Sigmoid colon (tissue), 7 donors: ENCODE data around the gene C16orf90. TPM values are rescaled to one million over a fixed set of nuclear protein-coding genes. Genes with fewer than 3 reads are reported as not detected.

Source experiments
- DNase-seq: peaks from one replicate; pipeline ENCODE4 v3.0.0-alpha.2; 2019
- H3K27ac ChIP-seq, 4 donors: fragments of 200-600 bp; sonication (generic); one replicate each; pipeline ENCODE4 v1.5.1; 2016 to 2019; ENCODE audit warnings: mild to moderate bottlenecking in 1 of 4
- H3K27me3 ChIP-seq, 3 donors: fragments of 200-600 bp; sonication (generic); one replicate each; pipeline ENCODE4 v1.5.1; 2019; ENCODE audit warnings: mild to moderate bottlenecking in 1 of 3
- H3K36me3 ChIP-seq, 4 donors: fragments of 200-600 bp; sonication (generic); one replicate each; pipeline ENCODE4 v1.5.1; 2016 to 2019
- H3K4me1 ChIP-seq, 4 donors: fragments of 200-600 bp; sonication (generic); one replicate each; pipeline ENCODE4 v1.5.1; 2017 to 2019
- H3K4me3 ChIP-seq, 4 donors: fragments of 200-600 bp; sonication (generic); one replicate each; pipeline ENCODE4 v1.5.1; 2017 to 2019; ENCODE audit warnings: mild to moderate bottlenecking in 2 of 4, moderate library complexity in 1 of 4
- H3K9me3 ChIP-seq, 4 donors: fragments of 200-600 bp in 3 of 4; sonication (generic) in 3 of 4; one replicate each; pipeline versions ENCODE4 v1.5.1 to v1.6.1; 2013 to 2019
- CTCF ChIP-seq, 4 experiments: fragments of 450-650 bp in 3 of 4; fragments of 200-600 bp in 1 of 4; IDR thresholded peaks; one replicate each; pipeline ENCODE4 v1.5.1; 2016 to 2019; ENCODE audit warnings: antibody characterized with exemption in 4 of 4, mild to moderate bottlenecking in 3 of 4, moderate library complexity in 2 of 4
- EP300 ChIP-seq, 4 donors: sonication (generic); formaldehyde crosslinking; IDR thresholded peaks; one replicate each; pipeline ENCODE4 v1.6.1; 2017; ENCODE audit warnings: antibody characterized with exemption in 4 of 4
- POLR2A ChIP-seq, 2 donors: fragments of 450-650 bp; IDR thresholded peaks; one replicate each; pipeline ENCODE4 v1.6.1; 2016; ENCODE audit warnings: antibody characterized with exemption in 2 of 2, mild to moderate bottlenecking in 2 of 2, moderate library complexity in 2 of 2
- POLR2AphosphoS5 ChIP-seq, 4 donors: sonication (generic); formaldehyde crosslinking; IDR thresholded peaks; one replicate each; pipeline ENCODE4 v1.6.1; 2017; ENCODE audit warnings: antibody characterized with exemption in 4 of 4
- WGBS, 2 donors: extraction: QIAGEN DNeasy Blood & Tissue Kit; methylation state at CpG; one replicate each; pipeline ENCODE4 v1.1.7; 2013; 5-methylcytosine and 5-hydroxymethylcytosine counted together
- intact Hi-C: fragments of 100-400 bp; cut with DNase I; formaldehyde crosslinking; loops from one replicate; pipeline ENCODE4 v1.15.1; 2023
- polyA plus RNA-seq, 3 donors: library from polyadenylated mRNA; stranded (reverse); fragments of 200-250 nt; gene quantifications; one replicate each; pipeline ENCODE4 v1.2.3, GENCODE V29; 2013
- total RNA-seq, 4 donors: library from RNA; depleted of rRNA; stranded (reverse); fragments of >200 nt; gene quantifications; one replicate each; pipeline ENCODE4 v1.1.0, GENCODE V29; 2016
- donor health status: healthy with polysubstance abuse.
- donor health status: Bipolar disorder and iron deficiency.
- donor health status: healthy.

C16orf90 gene
- total and polyA plus RNA-seq, 7 donors: not detected

GRCh38 chr16:3460121-3460520 lies 35.2 kb downstream of the C16orf90 start:
- WGBS, 2 donors: 73 to 89% methylated on average over 7 of the region's 7 CpGs
- intact Hi-C loops: no loop called here
- H3K4me1 ChIP-seq: peaks cover 0 to 55% (median 51%) of the 10 kb centered on the region in 4 donors
- TF ChIP-seq EP300 (IDR thresholded peaks at IDR 0.05) (no peak), POLR2A (IDR thresholded peaks at IDR 0.05) (no peak)
- DNase-seq: no peak
- no peaks in the 10 kb centered on the region for H3K9me3 ChIP-seq
- H3K27me3 ChIP-seq: no peaks in the 10 kb centered on the region
- peak overlapping the region in 2 of 4 donors; percentile 92 to 97 for H3K27ac ChIP-seq
- no peak overlapping the region for H3K4me3 ChIP-seq
- H3K36me3 ChIP-seq: no peaks in the 10 kb centered on the region

GRCh38 chr16:3459401-3460090 lies 35.7 kb downstream of the C16orf90 start:
- TF ChIP-seq CTCF (IDR thresholded peaks at IDR 0.05) (no peak), POLR2AphosphoS5 (IDR thresholded peaks at IDR 0.05) (no peak), EP300 (IDR thresholded peaks at IDR 0.05) (no peak), POLR2A (IDR thresholded peaks at IDR 0.05) (no peak)
- Histone ChIP-seq H3K27me3 (no peaks in the 10 kb centered on the region), H3K36me3 (no peaks in the 10 kb centered on the region), H3K27ac (peak overlapping the region; percentile 89 to 97 (median 94)), H3K4me3 (peak overlapping the region in 2 of 4 donors; percentile 82 to 84), H3K9me3 (no peaks in the 10 kb centered on the region), H3K4me1 (peaks cover 0 to 55% (median 48%) of the 10 kb centered on the region in 4 donors)
- WGBS, 2 donors: 28 to 54% methylated on average over 9 of the region's 9 CpGs
- DNase-seq: no peak
- intact Hi-C loops: loop anchor here (5.0 to 10.0 kb wide), 3 partner anchors 152 to 222 kb away; partner anchors contain the start of genes TIGD7, ZNF200 and ZNF75A

GRCh38 chr16:3458852-3459361 lies 36.4 kb downstream of the C16orf90 start:
- intact Hi-C loops: loop anchor here (5.0 to 10.0 kb wide), 3 partner anchors 152 to 222 kb away; partner anchors contain the start of genes TIGD7, ZNF200 and ZNF75A
- peak overlapping the region; percentile 89 to 97 (median 94) for H3K27ac ChIP-seq
- H3K9me3 ChIP-seq: no peaks in the 10 kb centered on the region
- no peaks in the 10 kb centered on the region for H3K36me3 ChIP-seq
- H3K4me3 ChIP-seq: peak overlapping the region; percentile 82 to 93 (median 84)
- DNase-seq: no peak
- no peaks in the 10 kb centered on the region for H3K27me3 ChIP-seq
- H3K4me1 ChIP-seq: peaks cover 0 to 55% (median 43%) of the 10 kb centered on the region in 4 donors
- WGBS, 2 donors: 1 to 13% methylated on average over 10 of the region's 10 CpGs
- TF ChIP-seq EP300 (IDR thresholded peaks at IDR 0.05) (no peak), POLR2AphosphoS5 (IDR thresholded peaks at IDR 0.05) (peak in 2 of 4 donors; percentile 9 to 49), POLR2A (IDR thresholded peaks at IDR 0.05) (peak in 1 of 2 donors; percentile 37), CTCF (IDR thresholded peaks at IDR 0.05) (no peak)

GRCh38 chr16:3458278-3458851 lies 36.9 kb downstream of the C16orf90 start:
- H3K9me3 ChIP-seq: no peaks in the 10 kb centered on the region
- WGBS, 2 donors: 0 to 1% methylated on average over 47 of the region's 47 CpGs
- no peaks in the 10 kb centered on the region for H3K27me3 ChIP-seq
- peak overlapping the region; percentile 82 to 93 (median 84) for H3K4me3 ChIP-seq
- peak overlapping the region; percentile 89 to 97 (median 94) for H3K27ac ChIP-seq
- no peaks in the 10 kb centered on the region for H3K36me3 ChIP-seq
- TF ChIP-seq CTCF (IDR thresholded peaks at IDR 0.05): no peak
- TF ChIP-seq POLR2A (IDR thresholded peaks at IDR 0.05): no peak
- TF ChIP-seq POLR2AphosphoS5 (IDR thresholded peaks at IDR 0.05): no peak
- no peak for TF ChIP-seq EP300 (IDR thresholded peaks at IDR 0.05)
- H3K4me1 ChIP-seq: peaks cover 0 to 55% (median 42%) of the 10 kb centered on the region in 4 donors
- intact Hi-C loops: loop anchor here (5.0 to 10.0 kb wide), 3 partner anchors 151 to 221 kb away; partner anchors contain the start of genes TIGD7, ZNF200 and ZNF75A
- no peak for DNase-seq
